Measurements from ENCODE around the gene TCF7L2.

DNA sequence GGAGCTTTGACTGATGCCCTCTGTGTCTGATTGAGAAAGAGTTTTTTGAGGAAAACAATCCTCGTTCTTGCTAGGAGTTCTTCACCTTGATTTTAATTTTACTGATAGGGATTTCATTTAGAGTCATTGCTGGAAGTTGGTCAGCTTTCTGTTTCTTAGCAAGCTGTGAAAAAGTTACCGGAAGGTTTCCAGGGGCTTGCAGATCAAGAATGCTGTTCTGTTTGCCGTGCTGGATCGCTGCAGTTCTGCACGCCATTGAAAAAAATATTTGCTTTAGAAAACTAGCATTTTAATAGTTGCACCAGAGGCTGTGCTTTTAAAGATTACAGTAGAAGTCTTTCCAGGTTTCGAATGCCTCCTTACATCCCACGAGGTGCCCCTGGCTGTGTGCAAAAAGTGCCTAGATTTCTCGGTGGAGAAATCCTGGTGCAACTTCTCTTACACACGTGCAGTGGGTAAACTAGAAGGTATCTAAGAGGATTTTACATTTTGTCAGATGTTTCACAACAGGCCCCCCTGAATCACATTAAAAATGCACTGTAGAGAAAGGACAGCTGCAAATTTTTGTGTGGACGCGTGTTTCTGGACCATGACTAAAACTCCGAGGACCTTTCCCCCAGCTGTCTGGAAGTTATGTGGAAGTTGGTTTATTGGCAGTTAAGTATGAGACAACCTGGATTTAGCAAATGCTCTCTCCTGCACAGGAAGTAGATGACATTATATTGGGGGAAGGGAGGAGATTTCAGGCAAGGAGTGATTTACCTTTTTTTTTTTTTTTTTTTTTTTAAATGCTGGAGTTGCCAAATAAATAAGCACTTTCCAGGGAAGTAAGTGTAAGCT, 5.8 kb downstream of the TCF7L2 start:
- TF ChIP-seq CTCF (IDR thresholded peaks at IDR 0.05) (no peak), POLR2A (IDR thresholded peaks at IDR 0.05) (no peak)
